GM10847 (cell line): ENCODE data around the gene KCNAB3.

Experiments used
- POLR2A ChIP-seq: IDR thresholded peaks from 2 replicates; pipeline ENCODE4 v1.6.1; 2011; ENCODE audit not compliant: insufficient read length; ENCODE audit errors: extremely low read depth

Gene KCNAB3

DNA sequence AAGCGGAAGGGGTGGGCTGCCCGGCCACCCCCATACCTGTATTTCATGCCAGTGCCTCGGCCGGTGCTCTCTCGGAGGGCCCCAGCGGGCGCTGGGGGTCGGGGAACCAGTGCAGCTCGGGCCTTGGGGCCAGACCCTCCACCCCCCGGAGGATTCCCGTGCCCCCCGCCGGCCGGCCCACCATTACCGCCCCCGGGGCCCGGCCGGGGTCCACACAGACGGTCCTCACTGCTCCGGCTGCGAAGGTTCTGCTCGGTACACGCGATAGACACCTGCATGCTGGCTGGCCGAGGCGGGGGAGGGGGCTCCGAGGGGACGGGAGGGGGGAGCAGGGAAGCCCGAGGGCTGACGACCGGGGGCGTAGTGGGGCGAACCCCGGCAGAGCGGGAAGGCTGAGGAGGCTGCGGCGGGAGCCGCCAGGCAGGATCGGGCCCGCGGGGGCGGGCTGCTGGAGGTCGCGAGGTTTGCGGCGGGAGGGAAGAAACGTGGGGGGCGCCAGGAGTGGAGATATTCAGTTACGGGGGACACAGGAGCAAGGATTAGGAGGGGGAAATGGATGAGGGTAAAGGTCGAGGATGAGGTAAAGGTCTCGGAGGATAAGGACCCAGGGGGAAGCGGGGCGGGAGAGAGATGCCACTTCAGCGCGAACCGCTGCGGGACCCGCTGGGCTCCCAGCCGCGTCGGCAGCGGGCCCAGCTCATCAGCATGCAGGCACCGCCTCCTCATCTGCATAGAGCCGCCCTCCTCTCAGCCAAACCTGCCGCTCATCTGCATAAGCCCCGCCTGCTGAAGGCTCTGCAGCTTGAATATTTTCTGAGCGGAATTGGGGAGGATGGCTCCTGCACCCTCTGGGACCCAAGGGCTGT, at the start of gene KCNAB3:
TSS of gene KCNAB3 (minus strand) at position 699 of the 866 bp plus-strand sequence. CDS start at position 278, 421 bp downstream.
- TF ChIP-seq POLR2A = no peak

DNA sequence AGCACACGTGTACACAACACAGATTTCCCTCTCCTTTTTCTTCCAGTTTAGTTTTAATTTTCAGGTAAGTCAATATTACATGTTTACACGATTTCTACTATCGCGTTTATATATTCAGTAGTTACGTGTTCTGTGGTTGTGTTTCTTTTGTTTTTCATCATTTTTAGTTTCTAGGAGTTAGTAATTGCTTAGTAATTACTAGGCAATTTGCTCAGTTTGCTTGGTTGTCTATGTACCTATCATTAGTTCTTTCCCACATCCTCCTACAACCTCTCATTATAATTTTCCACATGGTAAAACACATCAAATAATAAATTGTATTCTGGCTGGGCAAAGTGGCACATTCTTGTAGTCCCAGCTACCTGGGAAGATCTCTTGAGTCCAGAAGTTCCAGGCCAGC, 48.1 kb upstream of the KCNAB3 start:
- TF ChIP-seq POLR2A = no peak

DNA sequence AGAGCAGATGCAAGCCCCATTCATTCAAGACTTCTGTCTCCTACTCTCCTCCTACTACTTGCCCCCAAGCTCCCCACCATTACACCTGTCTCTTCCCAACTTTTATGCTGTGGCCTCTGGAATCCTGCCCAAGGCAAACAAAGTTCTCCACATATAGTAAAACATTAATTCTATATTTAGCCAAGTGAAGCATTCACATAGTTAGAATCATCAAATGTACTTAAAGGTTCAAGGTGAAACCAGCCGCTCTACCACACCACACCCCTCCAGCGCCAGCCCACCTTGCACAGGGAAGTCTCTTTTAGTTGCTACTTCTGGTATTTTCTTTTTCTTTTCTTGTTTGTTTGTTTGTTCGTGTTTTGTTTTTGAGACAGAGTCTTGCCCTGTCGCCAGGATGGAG, 47.4 kb upstream of the KCNAB3 start:
- TF ChIP-seq POLR2A = no peak

DNA sequence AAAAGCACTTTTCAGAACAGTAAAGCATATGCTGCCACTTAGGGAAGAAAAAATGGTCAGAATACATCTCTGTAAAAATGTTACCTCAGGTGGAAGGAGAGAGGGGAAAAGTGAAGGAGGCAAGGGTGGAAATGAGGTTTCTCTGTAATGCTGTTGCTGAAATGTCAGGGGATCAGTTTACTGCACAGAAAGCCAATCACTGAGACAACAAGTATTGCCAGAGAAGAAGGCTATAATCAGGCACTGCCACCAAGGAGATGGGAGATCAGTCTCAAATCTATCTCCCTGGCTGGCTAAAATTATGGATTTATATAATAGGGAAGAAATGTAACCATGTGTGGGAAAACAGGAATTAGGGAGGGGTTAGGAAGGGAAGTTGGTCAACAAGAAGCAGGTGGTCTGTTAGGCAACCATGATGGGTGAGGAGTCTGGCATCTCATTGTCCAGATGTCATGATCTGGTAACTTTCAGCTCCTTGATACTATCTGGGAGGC, 45.0 kb upstream of the KCNAB3 start:
- TF ChIP-seq POLR2A = no peak

DNA sequence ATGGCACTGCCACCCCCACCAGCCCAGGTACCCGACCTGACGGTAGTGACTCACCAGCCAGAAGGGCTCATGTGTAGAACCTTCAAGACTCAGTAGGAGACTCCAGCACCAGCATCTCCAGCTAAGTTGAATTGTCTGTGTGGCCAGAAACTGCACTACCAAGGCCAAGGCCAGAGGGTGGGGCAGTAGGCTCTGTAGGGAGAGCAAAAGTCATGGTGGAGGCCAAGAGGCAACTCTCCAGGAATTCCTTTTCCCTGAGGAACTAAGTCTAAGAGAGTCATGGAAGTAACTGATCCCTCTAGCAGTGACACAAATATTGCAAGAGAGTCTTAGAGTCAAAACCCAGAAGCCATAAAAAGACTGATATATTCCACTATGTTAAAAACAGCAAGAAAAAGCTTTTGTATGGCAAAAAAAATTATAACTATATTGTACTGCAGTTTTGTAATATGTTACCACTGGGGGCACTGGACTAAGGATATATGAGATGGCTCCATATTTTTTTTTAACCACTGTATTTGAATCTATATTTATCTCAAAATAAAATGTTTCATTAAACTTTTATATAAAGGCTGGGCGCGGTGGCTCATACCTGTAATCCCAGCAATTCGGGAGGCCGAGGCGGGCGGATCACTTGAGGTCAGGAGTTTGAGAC, 42.6 kb upstream of the KCNAB3 start:
- no peak for TF ChIP-seq POLR2A

DNA sequence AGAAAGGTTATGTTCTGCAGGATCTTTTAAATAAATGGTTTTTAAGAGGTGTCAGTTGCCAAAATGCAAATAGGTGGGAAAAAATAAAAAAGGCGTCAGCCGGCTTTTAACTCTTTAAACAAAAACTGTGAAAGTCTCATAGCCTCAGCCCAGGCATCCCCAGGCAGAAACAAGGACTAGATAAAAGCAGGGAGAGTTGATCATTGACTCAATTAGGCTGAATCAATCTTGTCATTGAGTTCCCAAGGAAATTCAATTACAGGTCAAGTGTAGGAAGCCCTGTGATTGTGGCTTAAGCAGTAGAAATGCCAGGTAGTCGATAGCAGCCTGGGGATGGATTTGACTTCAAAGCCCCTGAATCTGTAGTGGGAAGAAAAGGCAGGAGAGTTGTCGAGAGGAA, 42.0 kb upstream of the KCNAB3 start:
- TF ChIP-seq POLR2A = no peak

DNA sequence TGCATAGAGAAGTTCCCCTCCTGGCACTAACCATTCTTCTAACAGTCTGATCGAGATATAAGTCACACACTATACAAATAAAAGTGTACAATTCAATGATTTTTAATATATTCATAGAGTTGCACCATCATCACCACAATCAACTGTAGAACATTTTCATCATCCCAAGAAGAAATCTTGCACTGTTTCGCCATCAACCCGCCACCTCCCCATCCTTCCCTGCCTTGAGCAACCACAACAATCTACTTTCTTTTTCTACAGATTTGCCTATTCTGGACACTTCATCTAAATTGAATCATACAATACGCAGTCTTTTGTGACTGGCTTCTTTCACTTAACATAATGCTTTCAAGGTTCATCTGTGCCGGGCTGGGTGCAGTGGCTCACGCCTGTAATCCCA, 39.8 kb upstream of the KCNAB3 start:
- no peak for TF ChIP-seq POLR2A

DNA sequence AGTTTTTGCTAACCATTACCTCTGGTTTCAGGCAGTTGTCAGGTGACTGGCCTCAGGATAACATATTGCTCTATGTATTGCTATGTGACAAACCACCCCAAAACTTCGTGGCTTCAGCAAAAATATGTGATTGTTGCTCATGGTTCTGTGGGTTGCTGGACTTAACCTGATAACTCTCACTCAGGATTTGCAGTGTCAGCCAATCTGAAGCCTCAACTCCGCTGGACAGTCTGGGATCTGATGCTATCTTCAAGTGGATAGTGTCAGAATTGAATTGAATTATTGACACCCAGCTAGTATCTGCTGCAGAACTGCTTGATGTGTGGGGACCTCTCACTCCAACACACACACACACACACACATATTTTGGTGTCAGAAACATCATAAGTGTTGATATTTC, 38.1 kb upstream of the KCNAB3 start:
- TF ChIP-seq POLR2A = no peak

DNA sequence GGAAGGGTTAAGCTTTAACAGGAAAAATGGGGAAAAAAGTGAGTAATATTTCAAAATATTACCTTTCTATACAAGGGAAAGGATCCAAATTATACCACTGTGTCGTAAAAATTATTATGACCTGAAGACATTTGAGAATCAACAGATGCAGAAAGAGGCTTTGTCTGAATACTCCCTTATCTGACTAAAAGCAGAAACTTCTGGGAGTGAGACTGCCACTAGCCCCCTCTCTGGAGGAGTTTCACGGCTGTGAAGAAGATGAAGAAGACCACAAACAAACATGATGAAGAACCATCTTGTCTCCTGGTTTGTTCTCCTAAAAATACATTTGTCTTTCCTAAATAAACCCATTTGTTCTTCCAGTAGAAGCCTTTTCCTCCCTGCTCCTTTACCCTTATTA, 31.8 kb upstream of the KCNAB3 start:
- TF ChIP-seq POLR2A = no peak

DNA sequence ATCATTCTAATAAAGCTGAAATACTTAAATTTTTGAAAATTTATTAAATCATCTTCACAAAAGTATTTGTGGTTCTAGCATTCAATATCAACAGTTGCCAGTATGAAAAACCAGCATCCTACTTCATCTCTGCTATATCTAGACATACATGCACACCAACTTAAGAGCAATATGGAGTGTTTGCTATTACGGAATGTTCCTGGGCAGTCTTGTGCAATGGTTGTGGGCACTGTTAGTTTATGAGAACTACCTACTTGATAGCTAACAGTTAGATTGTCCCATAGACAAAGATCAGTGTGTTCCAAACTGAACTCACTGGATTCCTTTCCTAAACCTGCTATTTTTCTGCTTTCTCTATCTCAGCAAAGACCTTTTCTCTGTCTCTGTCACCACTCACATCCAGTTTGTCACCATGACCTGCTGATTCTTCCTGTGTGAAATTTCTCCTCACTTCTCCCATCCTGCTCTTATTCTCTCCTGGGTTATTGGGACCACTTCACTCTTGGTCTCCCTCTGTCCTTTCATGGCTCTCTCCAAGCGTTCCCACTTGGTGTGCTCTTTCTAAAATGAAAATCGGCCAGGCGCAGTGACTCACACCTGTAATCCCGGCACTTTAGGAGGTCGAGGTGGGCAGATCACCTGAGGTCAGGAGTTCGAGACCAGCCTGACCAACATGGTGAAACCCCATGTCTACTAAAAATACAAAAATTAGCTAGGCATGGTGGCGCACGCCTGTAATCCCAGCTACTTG, 30.0 kb upstream of the KCNAB3 start:
- no peak for TF ChIP-seq POLR2A

DNA sequence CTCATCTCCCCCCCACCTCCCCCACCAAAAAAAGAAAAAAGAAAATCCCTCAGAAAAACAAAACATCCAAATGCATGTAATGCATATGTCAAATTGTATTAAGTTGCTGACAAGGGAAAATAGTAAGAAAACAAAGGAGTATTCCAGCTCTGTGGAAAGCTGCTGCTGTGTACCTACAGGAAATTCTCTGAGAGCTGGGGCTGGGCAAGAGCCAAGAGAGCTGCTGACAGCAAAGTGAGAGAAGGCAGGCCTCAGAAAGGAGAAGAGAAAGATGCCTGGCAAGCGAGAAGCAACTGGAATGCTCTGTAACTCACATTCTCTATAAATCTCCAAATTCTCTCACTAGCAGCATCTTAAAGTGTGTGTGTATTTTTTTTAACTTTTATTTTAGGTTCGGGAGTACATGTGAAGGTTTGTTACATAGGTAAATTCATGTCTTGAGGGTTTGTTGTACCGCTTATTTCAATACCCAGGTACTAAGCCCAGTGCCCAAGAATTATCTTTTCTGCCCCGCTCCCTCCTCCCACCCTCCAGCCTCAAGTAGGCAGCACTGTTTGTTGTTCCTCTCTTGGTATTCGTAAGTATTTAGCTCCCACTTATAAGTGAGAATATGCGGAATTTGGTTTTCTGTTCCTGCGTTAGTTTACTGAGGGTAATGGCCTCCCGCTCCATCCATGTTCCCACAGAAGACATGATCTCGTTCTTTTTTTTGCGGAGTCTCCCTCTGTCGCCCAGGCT, 26.7 kb upstream of the KCNAB3 start:
- no peak for TF ChIP-seq POLR2A

DNA sequence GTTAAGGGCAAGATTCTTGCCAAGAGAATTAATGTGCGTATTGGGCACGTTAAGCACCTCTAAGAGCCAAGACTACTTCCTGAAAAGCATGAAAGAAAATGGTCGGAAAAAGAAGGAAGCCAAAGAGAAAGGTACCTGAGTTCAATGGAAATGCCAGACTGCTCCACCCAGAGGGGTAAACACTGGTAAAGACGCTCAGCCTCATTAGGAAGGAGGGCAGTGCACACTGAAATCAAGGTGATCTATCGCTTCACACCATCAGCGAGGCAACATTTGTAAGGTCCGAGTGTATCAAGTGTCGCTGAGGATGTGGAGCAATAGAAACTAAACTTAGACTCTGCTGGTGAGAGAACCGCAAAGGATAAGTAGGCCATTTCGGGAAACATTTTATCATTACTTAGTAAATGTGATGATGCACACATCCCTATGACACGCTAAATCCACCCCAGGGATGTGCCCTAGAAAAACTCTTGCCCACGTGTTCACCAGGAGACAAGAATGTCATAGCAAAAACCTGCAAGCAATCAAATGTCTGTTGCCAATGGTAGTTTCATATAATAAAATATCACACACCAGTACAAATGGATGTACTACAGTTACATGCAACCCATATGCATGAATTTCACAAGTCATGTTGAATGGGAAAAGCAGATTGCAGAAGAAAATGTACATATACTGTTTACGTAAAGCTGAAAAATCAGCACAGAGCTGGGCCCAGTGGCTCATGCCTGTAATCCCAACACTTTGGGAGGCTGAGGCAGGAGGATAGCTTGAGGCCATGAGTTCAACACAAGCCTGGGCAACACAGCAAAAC, 26.0 kb upstream of the KCNAB3 start:
- no peak for TF ChIP-seq POLR2A

DNA sequence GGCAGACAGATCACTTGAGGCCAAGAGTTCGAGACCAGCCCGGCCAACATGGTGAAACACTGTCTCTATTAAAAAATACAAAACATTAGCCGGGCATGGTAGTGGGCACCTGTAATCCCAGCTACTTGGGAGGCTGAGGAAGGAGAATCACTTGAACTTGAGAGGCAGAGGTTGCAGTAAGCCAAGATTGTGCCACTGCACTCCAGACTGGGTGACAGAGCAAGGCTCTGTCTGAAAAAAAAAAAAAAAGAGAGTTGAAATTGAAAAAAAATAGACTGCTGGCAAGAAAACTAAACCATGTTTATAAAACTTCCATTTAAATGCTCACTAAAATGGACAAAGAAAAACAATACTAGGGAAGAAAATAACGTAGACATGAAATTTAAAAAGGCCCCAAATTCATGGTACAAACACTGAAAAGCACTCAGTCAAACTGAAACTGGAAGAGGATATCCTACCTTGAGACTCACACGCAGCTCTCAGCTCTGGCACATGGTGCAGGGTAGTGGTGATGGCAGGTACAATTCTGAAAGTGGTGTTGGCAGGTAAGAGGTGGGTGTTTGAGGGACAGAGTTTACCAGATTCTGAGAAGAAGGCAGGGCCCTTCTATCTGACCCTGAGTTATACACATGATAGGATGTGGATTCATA, 21.6 kb upstream of the KCNAB3 start:
- no peak for TF ChIP-seq POLR2A

DNA sequence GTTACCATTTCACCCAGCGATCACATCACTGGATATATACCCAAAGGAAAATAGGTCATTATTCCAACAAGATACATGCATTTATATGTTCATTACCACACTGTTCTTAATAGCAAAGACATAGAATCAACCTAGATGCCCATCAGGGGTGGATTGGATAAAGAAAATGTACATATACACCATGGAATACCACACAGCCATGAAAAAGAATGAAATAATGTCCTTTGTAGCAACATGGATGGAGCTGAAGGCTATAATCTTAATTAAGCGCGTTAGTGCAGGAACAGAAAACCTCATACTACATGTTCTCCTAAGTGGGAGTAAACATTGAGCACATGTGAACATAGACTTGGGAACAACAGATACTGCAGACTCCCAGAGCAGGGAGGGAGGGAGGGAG, 20.9 kb upstream of the KCNAB3 start:
- TF ChIP-seq POLR2A = no peak
